CD4-positive, CD25-positive, alpha-beta regulatory T cell (primary cell): ENCODE measurements around the gene NHEJ1. TPM values are rescaled to one million over a fixed set of nuclear protein-coding genes. Genes with fewer than 3 reads are reported as not detected.

Experiments
- ATAC-seq, 2 donors: fragments of 150-1000 bp; cut with Tn5 transposase; one replicate each; pipeline ENCODE4 v1.10.0; 2021; ENCODE audit warnings: low read depth in 2 of 2, moderate number of reproducible peaks in 2 of 2, moderate library complexity in 1 of 2
- DNase-seq, 3 donors: peaks; one replicate each; pipeline versions ENCODE4 v3.0.0 to v3.0.0-alpha.2; 2012 to 2022; ENCODE audit warnings: mixed read lengths in 1 of 3
- H3K27ac ChIP-seq: one replicate; pipeline ENCODE4 v1.7.0; 2013; ENCODE audit warnings: mild to moderate bottlenecking, low read length; ENCODE audit not compliant: insufficient read depth, poor library complexity, severe bottlenecking
- H3K27me3 ChIP-seq: one replicate; pipeline ENCODE4 v1.7.0; 2013; ENCODE audit warnings: low read length; ENCODE audit not compliant: control insufficient read depth, insufficient read depth
- H3K36me3 ChIP-seq: one replicate; pipeline ENCODE4 v1.7.0; 2013; ENCODE audit warnings: mild to moderate bottlenecking, low read length, moderate library complexity; ENCODE audit not compliant: control insufficient read depth, insufficient read depth
- H3K4me1 ChIP-seq: 2 replicates; pipeline ENCODE4 v1.7.0; 2013; ENCODE audit warnings: mild to moderate bottlenecking, low read length; ENCODE audit not compliant: insufficient read depth, control insufficient read depth, poor library complexity, severe bottlenecking
- H3K4me3 ChIP-seq: one replicate; pipeline ENCODE4 v1.7.0; 2013; ENCODE audit warnings: low read depth, mild to moderate bottlenecking, low read length, moderate library complexity
- H3K9me3 ChIP-seq, 2 experiments: 1 replicate in 1 of 2; 2 replicates in 1 of 2; pipeline ENCODE4 v1.7.0; 2013; ENCODE audit warnings: low read length in 2 of 2, mild to moderate bottlenecking in 1 of 2, moderate library complexity in 1 of 2; ENCODE audit not compliant: control insufficient read depth in 2 of 2
- H3K27ac Mint-ChIP-seq, 3 donors: one replicate each; pipeline ENCODE4 v1.8.0; 2020 to 2022; ENCODE audit warnings: mild to moderate bottlenecking in 3 of 3, mixed read lengths in 3 of 3, moderate library complexity in 2 of 3
- H3K27me3 Mint-ChIP-seq: one replicate; pipeline ENCODE4 v1.8.0; 2022; ENCODE audit warnings: mild to moderate bottlenecking, mixed read lengths
- H3K36me3 Mint-ChIP-seq: one replicate; pipeline ENCODE4 v1.8.0; 2020; ENCODE audit warnings: mixed read lengths
- H3K4me1 Mint-ChIP-seq, 4 donors: one replicate each; pipeline ENCODE4 v1.8.0; 2020 to 2022; ENCODE audit warnings: mixed read lengths in 4 of 4, mild to moderate bottlenecking in 1 of 4
- H3K4me3 Mint-ChIP-seq, 4 donors: one replicate each; pipeline ENCODE4 v1.8.0; 2020 to 2022; ENCODE audit warnings: mild to moderate bottlenecking in 4 of 4, mixed read lengths in 4 of 4, moderate library complexity in 3 of 4
- H3K9me3 Mint-ChIP-seq, 7 donors: one replicate each; pipeline ENCODE4 v1.8.0; 2020 to 2022; ENCODE audit warnings: mixed read lengths in 7 of 7, mild to moderate bottlenecking in 3 of 7, moderate library complexity in 2 of 7
- polyA plus RNA-seq, 4 donors: library from polyadenylated mRNA; unstranded; fragments of 300-500 nt; fragmentation: Illumina TruSeq; gene quantifications; one replicate each; pipeline ENCODE4 v1.2.3, GENCODE V29; 2021
- total RNA-seq: library from RNA; stranded (reverse); gene quantifications from one replicate; pipeline ENCODE4 v1.2.3, GENCODE V29; 2022

The NHEJ1 gene
- total and polyA plus RNA-seq, 5 donors from 2014 or later: 12.9 to 29.1 (median 25.5) TPM

DNA sequence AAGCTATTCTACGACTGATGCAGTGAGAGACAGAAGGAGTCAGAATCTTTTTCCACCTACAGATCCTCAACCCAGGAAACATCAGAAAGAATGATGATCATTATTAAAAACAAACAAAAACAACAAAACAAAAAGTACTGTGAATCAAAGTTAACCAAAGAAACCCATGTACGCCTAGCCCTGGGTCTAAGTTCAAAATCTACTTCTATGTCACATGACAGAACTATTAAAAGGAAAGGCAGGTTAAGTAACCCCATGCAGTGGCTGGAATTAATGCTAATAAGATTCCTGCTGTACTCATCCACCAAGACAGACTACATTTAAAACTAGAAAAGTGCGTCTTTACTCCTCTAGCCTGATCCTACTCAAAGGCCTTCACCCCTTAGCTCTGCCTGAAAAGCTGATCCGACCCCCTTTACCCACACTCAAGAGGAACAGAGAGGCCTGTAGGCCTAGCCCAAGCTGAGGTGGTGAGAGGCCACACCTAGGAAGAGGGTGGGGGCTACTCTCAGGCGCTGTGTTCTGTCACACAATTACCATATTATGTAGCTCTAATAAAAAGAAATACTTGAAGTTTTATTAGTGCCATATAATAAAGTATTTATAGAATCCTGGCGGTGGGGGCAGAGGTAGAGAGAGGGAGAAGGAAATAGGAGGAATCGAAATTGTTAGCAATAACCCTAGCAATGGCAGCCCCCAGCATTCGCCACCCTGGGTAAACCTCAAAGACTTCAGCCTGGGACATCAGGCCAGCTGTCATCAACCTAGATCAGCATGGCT is 37.1 kb downstream of the NHEJ1 start:
- H3K9me3 ChIP-seq: no peaks in the 10 kb centered on the region
- peaks cover 18% of the 10 kb centered on the region for H3K36me3 Mint-ChIP-seq
- no peaks in the 10 kb centered on the region for H3K27me3 Mint-ChIP-seq
- no peaks in the 10 kb centered on the region for H3K4me1 ChIP-seq
- H3K4me3 ChIP-seq: no peak overlapping the region
- H3K27ac Mint-ChIP-seq: no peak overlapping the region
- H3K4me1 Mint-ChIP-seq: peaks cover 13 to 39% (median 20%) of the 10 kb centered on the region in 4 donors
- no peak for DNase-seq
- no peak overlapping the region for H3K4me3 Mint-ChIP-seq
- H3K9me3 Mint-ChIP-seq: no peaks in the 10 kb centered on the region
- H3K36me3 ChIP-seq: peaks cover 11% of the 10 kb centered on the region
- H3K27me3 ChIP-seq: no peaks in the 10 kb centered on the region
- H3K27ac ChIP-seq: no peak overlapping the region
- no peak for ATAC-seq

DNA sequence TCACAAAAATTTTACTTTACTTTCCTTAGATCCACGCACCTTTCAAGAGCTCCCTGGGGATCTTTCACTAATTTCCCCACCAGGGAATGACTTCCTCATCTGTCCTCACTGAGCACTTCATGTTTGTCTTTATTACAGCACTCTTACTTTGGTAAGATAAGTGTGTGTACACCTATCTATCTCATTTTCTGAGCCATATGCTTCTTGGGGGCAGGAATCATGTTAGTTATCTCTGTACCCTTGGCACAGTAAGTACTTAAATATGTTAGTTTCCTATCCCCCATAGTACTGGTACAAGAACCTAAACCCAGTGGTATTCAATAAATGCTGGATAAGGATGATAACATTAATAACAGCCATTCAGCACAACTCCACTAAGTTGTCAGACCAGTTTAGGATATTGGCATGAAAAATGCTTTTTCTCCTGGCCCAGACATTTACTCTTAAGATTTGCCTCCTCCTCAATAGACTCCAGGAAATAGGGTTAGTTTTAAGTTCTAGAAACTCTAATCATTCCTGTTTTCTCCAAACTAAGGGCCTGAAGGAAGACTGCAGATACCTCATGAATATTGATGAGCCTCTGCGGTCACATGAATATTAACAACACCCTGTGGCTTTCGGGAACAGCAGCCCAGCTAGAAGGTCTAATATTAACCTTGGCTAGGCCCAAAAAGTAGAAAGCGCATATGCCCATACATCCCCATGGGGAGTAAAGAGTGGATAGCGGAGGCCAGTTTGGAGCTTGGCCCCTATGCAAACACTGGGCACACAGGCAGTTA is 38.2 kb downstream of the NHEJ1 start:
- Histone ChIP-seq H3K4me3 (no peak overlapping the region), H3K27me3 (no peaks in the 10 kb centered on the region), H3K4me1 (no peaks in the 10 kb centered on the region), H3K27ac (no peak overlapping the region), H3K36me3 (peaks cover 11% of the 10 kb centered on the region), H3K9me3 (no peaks in the 10 kb centered on the region)
- no peaks in the 10 kb centered on the region for H3K9me3 Mint-ChIP-seq
- DNase-seq: no peak
- H3K4me3 Mint-ChIP-seq: no peak overlapping the region
- H3K36me3 Mint-ChIP-seq: peaks cover 16% of the 10 kb centered on the region
- H3K4me1 Mint-ChIP-seq: peaks cover 9 to 31% (median 21%) of the 10 kb centered on the region in 4 donors
- no peak overlapping the region for H3K27ac Mint-ChIP-seq
- ATAC-seq: no peak
- no peaks in the 10 kb centered on the region for H3K27me3 Mint-ChIP-seq

DNA sequence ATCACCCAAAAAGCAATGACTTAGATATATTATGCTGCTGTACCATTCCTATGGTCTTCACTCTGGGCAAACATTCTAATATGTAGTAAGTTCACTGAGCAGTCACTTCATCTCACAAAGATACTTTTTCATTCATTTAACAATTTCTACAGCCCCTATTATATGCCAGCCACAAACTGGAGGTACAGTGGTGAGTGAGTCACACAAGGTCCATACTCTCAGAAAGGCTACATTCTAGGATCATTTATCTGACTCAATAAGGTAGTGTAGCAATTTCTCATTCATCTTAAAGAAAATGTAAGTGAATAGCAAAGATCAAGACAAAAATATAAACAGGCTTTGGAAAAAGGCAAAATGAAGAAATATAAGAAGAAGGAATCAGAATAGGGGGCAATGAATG is 40.5 kb downstream of the NHEJ1 start:
- no peak overlapping the region for H3K4me3 Mint-ChIP-seq
- no peaks in the 10 kb centered on the region for H3K9me3 ChIP-seq
- H3K4me1 ChIP-seq: no peaks in the 10 kb centered on the region
- peaks cover 8% of the 10 kb centered on the region for H3K36me3 Mint-ChIP-seq
- ATAC-seq (no peak), DNase-seq (no peak)
- no peak overlapping the region for H3K4me3 ChIP-seq
- H3K36me3 ChIP-seq: peaks cover 6% of the 10 kb centered on the region
- no peak overlapping the region for H3K27ac Mint-ChIP-seq
- H3K27ac ChIP-seq: no peak overlapping the region
- peaks cover 12 to 21% (median 19%) of the 10 kb centered on the region in 4 donors for H3K4me1 Mint-ChIP-seq
- H3K27me3 ChIP-seq: no peaks in the 10 kb centered on the region
- H3K27me3 Mint-ChIP-seq: no peaks in the 10 kb centered on the region
- no peaks in the 10 kb centered on the region for H3K9me3 Mint-ChIP-seq

DNA sequence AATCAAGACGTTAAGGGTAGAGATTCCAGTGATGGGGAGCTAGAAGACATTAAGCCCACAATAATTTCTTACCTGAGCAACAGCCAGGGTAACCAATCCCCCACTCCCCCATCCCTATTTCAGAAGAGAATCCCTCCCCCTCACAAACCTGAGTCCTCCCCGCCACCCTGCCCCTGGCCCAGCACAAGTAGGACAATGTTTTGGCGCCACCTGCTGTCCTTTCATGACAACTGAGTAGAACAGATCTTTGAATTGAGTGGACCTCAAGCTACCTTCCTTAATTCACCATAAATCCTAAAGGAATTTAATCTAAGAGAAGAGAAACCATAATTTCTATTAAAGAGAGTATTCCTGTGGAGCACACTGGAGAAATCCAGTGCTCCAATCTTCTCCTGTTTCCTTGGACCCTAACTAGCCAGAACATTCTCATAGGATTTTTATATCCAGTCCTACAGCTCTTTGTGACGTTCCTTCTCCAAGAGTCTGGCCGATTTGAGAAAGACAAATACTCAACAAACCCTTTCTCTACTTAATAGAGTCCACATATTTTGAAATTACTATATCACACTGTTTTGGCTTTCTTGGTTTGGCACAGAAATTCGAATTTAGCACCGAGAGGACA is 41.1 kb downstream of the NHEJ1 start:
- Mint-ChIP-seq H3K27me3 (no peaks in the 10 kb centered on the region), H3K36me3 (peaks cover 11% of the 10 kb centered on the region), H3K4me3 (no peak overlapping the region), H3K27ac (no peak overlapping the region), H3K9me3 (no peaks in the 10 kb centered on the region), H3K4me1 (peaks cover 8 to 17% (median 14%) of the 10 kb centered on the region in 4 donors)
- Histone ChIP-seq H3K36me3 (peaks cover 6% of the 10 kb centered on the region), H3K4me3 (no peak overlapping the region), H3K27ac (no peak overlapping the region), H3K27me3 (no peaks in the 10 kb centered on the region), H3K4me1 (no peaks in the 10 kb centered on the region), H3K9me3 (no peaks in the 10 kb centered on the region)
- DNase-seq (peak; percentile 22 to 53 (median 34)), ATAC-seq (peak in 1 of 2 donors; percentile 42)

GRCh38 chr2:219118504-219118903 is 42.1 kb downstream of the NHEJ1 start:
- Histone ChIP-seq H3K9me3 (no peaks in the 10 kb centered on the region), H3K4me3 (no peak overlapping the region), H3K27ac (no peak overlapping the region), H3K27me3 (no peaks in the 10 kb centered on the region), H3K36me3 (no peaks in the 10 kb centered on the region), H3K4me1 (no peaks in the 10 kb centered on the region)
- Mint-ChIP-seq H3K36me3 (peaks cover 17% of the 10 kb centered on the region), H3K4me3 (no peak overlapping the region), H3K27me3 (no peaks in the 10 kb centered on the region), H3K4me1 (peaks cover 7 to 16% (median 10%) of the 10 kb centered on the region in 4 donors), H3K9me3 (no peaks in the 10 kb centered on the region), H3K27ac (no peak overlapping the region)
- no peak for DNase-seq
- no peak for ATAC-seq

DNA sequence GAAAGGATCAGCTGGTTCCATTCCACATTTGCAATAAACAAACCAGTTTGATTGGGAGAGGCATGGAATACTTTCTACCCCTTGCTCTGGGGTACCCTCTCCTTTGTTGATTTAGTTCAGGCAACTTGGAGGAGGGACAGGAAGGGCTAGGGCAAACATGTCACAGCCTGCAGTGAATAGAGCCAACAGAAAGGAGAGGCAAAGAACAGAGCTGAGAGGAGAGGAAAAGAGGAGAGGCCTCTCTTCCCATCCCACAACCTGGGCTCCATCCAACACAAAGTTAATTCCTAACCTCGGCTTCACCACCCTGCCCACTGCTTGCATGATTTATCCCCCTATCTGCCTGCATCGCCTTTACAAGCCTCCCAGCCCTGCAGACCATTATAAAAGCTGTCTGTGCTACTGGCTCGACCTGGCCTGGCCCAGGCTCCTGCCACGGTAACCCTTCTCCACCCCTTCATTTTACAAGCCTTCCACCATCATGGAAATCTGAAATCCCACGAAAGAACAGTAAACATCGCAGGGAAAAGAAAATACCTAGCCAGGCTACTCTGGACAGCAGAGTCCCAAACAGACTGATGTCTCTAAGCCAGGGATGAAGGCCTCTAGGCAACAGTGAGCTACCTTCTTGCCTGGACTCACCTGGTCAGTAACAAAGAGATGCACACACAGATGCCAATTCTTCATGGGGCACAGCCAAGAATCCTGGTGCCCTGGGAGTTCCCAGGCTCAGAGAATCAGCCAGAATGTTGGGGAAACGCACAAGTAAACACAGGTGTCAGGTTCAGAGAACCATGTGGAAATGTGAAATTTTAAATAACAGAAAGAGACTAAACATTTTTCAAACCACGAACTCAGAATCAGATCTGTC is 43.6 kb downstream of the NHEJ1 start:
- H3K36me3 Mint-ChIP-seq: peaks cover 20% of the 10 kb centered on the region
- DNase-seq (no peak), ATAC-seq (no peak)
- no peaks in the 10 kb centered on the region for H3K27me3 Mint-ChIP-seq
- H3K27me3 ChIP-seq: no peaks in the 10 kb centered on the region
- no peaks in the 10 kb centered on the region for H3K9me3 Mint-ChIP-seq
- H3K27ac Mint-ChIP-seq: no peak overlapping the region
- H3K4me3 Mint-ChIP-seq: no peak overlapping the region
- no peak overlapping the region for H3K4me3 ChIP-seq
- peaks cover 6 to 14% (median 12%) of the 10 kb centered on the region in 4 donors for H3K4me1 Mint-ChIP-seq
- H3K27ac ChIP-seq: no peak overlapping the region
- H3K9me3 ChIP-seq: no peaks in the 10 kb centered on the region
- no peaks in the 10 kb centered on the region for H3K4me1 ChIP-seq
- H3K36me3 ChIP-seq: no peaks in the 10 kb centered on the region

GRCh38 chr2:219112651-219113338 is 47.8 kb downstream of the NHEJ1 start:
- no peaks in the 10 kb centered on the region for H3K9me3 ChIP-seq
- H3K4me3 ChIP-seq: no peak overlapping the region
- H3K4me1 Mint-ChIP-seq: peaks cover 4 to 15% (median 14%) of the 10 kb centered on the region in 4 donors
- H3K9me3 Mint-ChIP-seq: peaks cover 0 to 2% (median 0%) of the 10 kb centered on the region in 7 donors
- no peak overlapping the region for H3K4me3 Mint-ChIP-seq
- peaks cover 15% of the 10 kb centered on the region for H3K36me3 Mint-ChIP-seq
- ATAC-seq (no peak), DNase-seq (no peak)
- H3K27ac ChIP-seq: no peak overlapping the region
- H3K27ac Mint-ChIP-seq: no peak overlapping the region
- no peaks in the 10 kb centered on the region for H3K27me3 ChIP-seq
- H3K27me3 Mint-ChIP-seq: no peaks in the 10 kb centered on the region
- H3K4me1 ChIP-seq: no peaks in the 10 kb centered on the region
- H3K36me3 ChIP-seq: peaks cover 8% of the 10 kb centered on the region
